K562 (cell line): ENCODE measurements around the gene NTSR1. TPM values are rescaled to one million over a fixed set of nuclear protein-coding genes. Genes with fewer than 3 reads are reported as not detected.
A peak's percentile ranks its signal among the peaks of the same experiment; 100 is the strongest.

Source experiments
- ATAC-seq: fragments of 200-7000 bp; cut with Tn5 transposase; 3 replicates; pipeline ENCODE4 v1.9.1; 2020; ENCODE audit warnings: moderate library complexity
- BruUV-seq: library from RNA; stranded (reverse); fragments of 400-500 nt; replicated peaks from 2 replicates; lab custom pipeline; 2021; lab: Mats Ljungman, UMichigan
- CTCF ChIA-PET: fragments of 300-600 bp; formaldehyde crosslinking; extraction: SDS; loops from one replicate; lab custom pipeline; 2021; ENCODE audit warnings: low intra/inter-chr PET ratio; lab: Yijun Ruan, JAX
- POLR2A ChIA-PET: fragments of 300-600, 350-650 bp; sonication (Branson Sonifier 250); formaldehyde crosslinking; extraction: SDS; loops from one replicate; lab custom pipeline; 2021; ENCODE audit warnings: antibody characterized with exemption, inconsistent platforms; lab: Yijun Ruan, JAX
- DNase-seq, 4 experiments: peaks; one replicate each; pipeline versions ENCODE4 v3.0.0 to v3.0.0-alpha.2; 2011 to 2018; ENCODE audit warnings: low spot score in 3 of 4, mixed read lengths in 3 of 4; ENCODE audit errors: extremely low read depth in 1 of 4
- FAIRE-seq: peaks from 2 replicates; lab custom pipeline; 2011; peaks lifted over from hg19 to GRCh38; lab: Jason Lieb, UNC
- H2AFZ ChIP-seq: 2 replicates; pipeline ENCODE4 v1.6.0; 2011; ENCODE audit warnings: low read depth, low read length, control low read depth, inconsistent platforms
- H3K27ac ChIP-seq: fragments of 200-600 bp; 3 replicates; pipeline ENCODE4 v1.8.0; 2011; ENCODE audit warnings: low read depth, mild to moderate bottlenecking, control low read depth, inconsistent platforms, low read length, moderate library complexity, mixed read lengths; ENCODE audit errors: extremely low read depth
- H3K27me3 ChIP-seq, 2 experiments: fragments of 300-600 bp in 1 of 2; 2 replicates in 1 of 2; 3 replicates in 1 of 2; pipeline versions ENCODE4 v1.6.0 to v1.8.0; 2011; ENCODE audit warnings: inconsistent platforms in 2 of 2, low read length in 2 of 2, mild to moderate bottlenecking in 1 of 2, mixed read lengths in 1 of 2, moderate library complexity in 1 of 2; ENCODE audit not compliant: control insufficient read depth in 2 of 2, insufficient read depth in 2 of 2
- H3K36me3 ChIP-seq: fragments of 300-600 bp; 3 replicates; pipeline ENCODE4 v1.8.0; 2011; ENCODE audit warnings: mild to moderate bottlenecking, low read length, inconsistent platforms; ENCODE audit not compliant: control insufficient read depth, insufficient read depth
- H3K4me1 ChIP-seq, 2 experiments: fragments of 200-600 bp in 1 of 2; replicated peaks in 1 of 2; 2 replicates in 1 of 2; 3 replicates in 1 of 2; pipeline versions ENCODE4 v1.5.1 to v1.8.0; 2011; ENCODE audit warnings: inconsistent platforms in 2 of 2, low read length in 2 of 2, mild to moderate bottlenecking in 1 of 2, mixed read lengths in 1 of 2, moderate library complexity in 1 of 2; ENCODE audit not compliant: control insufficient read depth in 2 of 2, insufficient read depth in 2 of 2
- H3K4me2 ChIP-seq: 2 replicates; pipeline ENCODE4 v1.6.1; 2011; ENCODE audit warnings: low read length, control low read depth, inconsistent platforms, mixed read lengths; ENCODE audit not compliant: insufficient read depth
- H3K4me3 ChIP-seq: fragments of 200-600 bp; sonication (generic), shearing (Covaris generic); 2 replicates; pipeline ENCODE4 v1.5.1; 2016; ENCODE audit warnings: control low read depth, inconsistent platforms
- H3K79me2 ChIP-seq: fragments of 200-600 bp; 3 replicates; pipeline ENCODE4 v1.8.0; 2011; ENCODE audit warnings: low read length, inconsistent platforms; ENCODE audit not compliant: control insufficient read depth, insufficient read depth
- H3K9ac ChIP-seq, 2 experiments: 2 replicates each; pipeline versions ENCODE4 v1.6.0 to v1.6.1; 2011; ENCODE audit warnings: low read depth in 2 of 2, low read length in 2 of 2, control low read depth in 1 of 2, inconsistent platforms in 1 of 2, mild to moderate bottlenecking in 1 of 2, mixed read lengths in 1 of 2; ENCODE audit not compliant: insufficient read depth in 1 of 2
- H3K9me1 ChIP-seq: one replicate; pipeline ENCODE4 v1.6.0; 2011; ENCODE audit warnings: inconsistent platforms, mild to moderate bottlenecking, low read length, moderate library complexity; ENCODE audit not compliant: control insufficient read depth, insufficient read depth
- H3K9me3 ChIP-seq: replicated peaks from 2 replicates; pipeline ENCODE4 v1.5.1; 2011; ENCODE audit warnings: low read depth, low read length, inconsistent platforms; ENCODE audit not compliant: control insufficient read depth, insufficient read depth
- H4K20me1 ChIP-seq: replicated peaks from 2 replicates; pipeline ENCODE4 v1.6.1; 2011; ENCODE audit warnings: low read length, inconsistent platforms, mixed read lengths; ENCODE audit not compliant: control insufficient read depth, insufficient read depth
- FOSL1 ChIP-seq: fragments of 200-800 bp; sonication (Bioruptor generic); conservative IDR thresholded peaks from 2 replicates; pipeline ENCODE4 v1.6.1; 2016; ENCODE audit warnings: missing genetic modification characterization, missing compliant biosample characterization
- WGBS: fragments of 100-300 bp; shearing (Covaris generic); methylation state at CpG from one replicate; pipeline ENCODE4 v1.1.6; 2016; ENCODE audit warnings: low coverage, mixed read lengths; ENCODE audit not compliant: insufficient coverage; ENCODE audit errors: missing lambda C conversion rate; 5-methylcytosine and 5-hydroxymethylcytosine counted together
- in situ Hi-C: fragments of 300-500 bp; cut with MboI; formaldehyde crosslinking; loops from 4 replicates; pipeline ENCODE4 v1.15.0; 2018; ENCODE audit warnings: inconsistent platforms, mixed read lengths
- intact Hi-C: fragments of 100-400 bp; cut with micrococcal nuclease; formaldehyde crosslinking; loops from 2 replicates; pipeline ENCODE4 v1.14.2; 2022
- polyA plus RNA-seq, 8 experiments: library from polyadenylated mRNA; depleted of rRNA in 4 of 8; stranded (reverse) in 5 of 8; unstranded in 3 of 8; fragments of >200 nt; fragmentation: Nextera tagmentation in 2 of 8; fragmentation: Illumina TruSeq in 1 of 8; extraction: Ambion mirVana in 2 of 8; extraction: Trizol in 1 of 8; gene quantifications; 2 replicates each; pipeline versions ENCODE4 v1.2.1 to v1.2.3, GENCODE V29; 2011 to 2014; ENCODE audit warnings: inconsistent platforms in 1 of 8, missing spikeins in 1 of 8
- total RNA-seq, 7 experiments: library from RNA; depleted of rRNA in 6 of 7; stranded (reverse); fragments of >200 nt in 6 of 7; fragmentation: Illumina TruSeq in 2 of 7; extraction: Trizol in 2 of 7; gene quantifications; 2 replicates each; pipeline versions ENCODE4 v1.2.1 to v1.2.3, GENCODE V29; 2011 to 2021; ENCODE audit warnings: low replicate concordance in 1 of 7
- TF ChIP-seq, protein P1 (sequence below), 2 experiments: fragments of 450-650 bp; formaldehyde crosslinking in 1 of 2; IDR thresholded peaks; 2 replicates each; pipeline versions ENCODE4 v1.4.0 to v1.6.1; 2014 to 2020; ENCODE audit warnings: mild to moderate bottlenecking in 2 of 2, borderline replicate concordance in 1 of 2, low read depth in 1 of 2

Gene NTSR1
- total and polyA plus RNA-seq, 9 of the 15 experiments (the other 6 are each of a cell fraction or from before 2014, with no cell fraction given), result 0.04 to 0.40 (median 0.13) TPM; not detected in 3

DNA sequence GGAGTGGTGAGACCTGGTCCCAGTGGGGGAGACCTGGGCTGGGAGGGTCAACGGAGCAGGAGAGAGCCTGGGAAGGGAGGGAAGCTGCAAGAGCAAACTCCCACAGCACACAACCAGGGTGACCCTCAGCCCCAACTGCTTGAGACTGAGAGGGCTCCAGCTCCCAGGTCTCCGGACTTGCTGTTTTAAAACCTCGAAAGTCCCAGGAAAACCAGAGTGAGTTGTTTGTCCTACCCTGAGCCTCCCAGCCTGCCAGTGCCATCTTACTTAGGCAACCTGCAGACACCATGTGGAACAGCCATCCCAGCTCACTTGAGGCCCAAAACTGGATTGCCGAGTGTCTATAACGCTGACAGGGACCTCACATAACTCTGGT is 4.8 kb upstream of the NTSR1 start:
- ATAC-seq, result no peak
- no peak overlapping the region for H3K9ac ChIP-seq
- no peak overlapping the region for H2AFZ ChIP-seq
- no peaks in the 10 kb centered on the region for H3K9me3 ChIP-seq
- FAIRE-seq, result no peak
- H3K27ac ChIP-seq, result no peak overlapping the region
- H4K20me1 ChIP-seq, result peaks cover 11% of the 10 kb centered on the region; the same call in 1 of the 2 replicates
- no TSS peak for BruUV-seq
- H3K79me2 ChIP-seq, result no peaks in the 10 kb centered on the region
- POLR2A ChIA-PET, result interaction anchor here (0.5 to 1.1 kb wide), 3 partner anchors 9 to 124 kb away, joined by 3 to 4 read pairs (median 4); no protein-coding TSS in a partner anchor
- H3K9me1 ChIP-seq, result no peaks in the 10 kb centered on the region
- no peak overlapping the region for H3K4me2 ChIP-seq
- 9% methylated on average over 5 of the region's 5 CpGs for whole genome bisulfite sequencing
- CTCF ChIA-PET, result interaction anchor here (1.2 kb wide), 1 partner anchor 104 kb away, joined by 3 read pairs; no protein-coding TSS in a partner anchor
- DNase-seq, result no peak
- no peaks in the 10 kb centered on the region for H3K36me3 ChIP-seq
- no peak overlapping the region for H3K4me3 ChIP-seq
- intact Hi-C loops (no loop called here), in situ Hi-C loops (no loop called here)
- TF ChIP-seq, protein P1, sequence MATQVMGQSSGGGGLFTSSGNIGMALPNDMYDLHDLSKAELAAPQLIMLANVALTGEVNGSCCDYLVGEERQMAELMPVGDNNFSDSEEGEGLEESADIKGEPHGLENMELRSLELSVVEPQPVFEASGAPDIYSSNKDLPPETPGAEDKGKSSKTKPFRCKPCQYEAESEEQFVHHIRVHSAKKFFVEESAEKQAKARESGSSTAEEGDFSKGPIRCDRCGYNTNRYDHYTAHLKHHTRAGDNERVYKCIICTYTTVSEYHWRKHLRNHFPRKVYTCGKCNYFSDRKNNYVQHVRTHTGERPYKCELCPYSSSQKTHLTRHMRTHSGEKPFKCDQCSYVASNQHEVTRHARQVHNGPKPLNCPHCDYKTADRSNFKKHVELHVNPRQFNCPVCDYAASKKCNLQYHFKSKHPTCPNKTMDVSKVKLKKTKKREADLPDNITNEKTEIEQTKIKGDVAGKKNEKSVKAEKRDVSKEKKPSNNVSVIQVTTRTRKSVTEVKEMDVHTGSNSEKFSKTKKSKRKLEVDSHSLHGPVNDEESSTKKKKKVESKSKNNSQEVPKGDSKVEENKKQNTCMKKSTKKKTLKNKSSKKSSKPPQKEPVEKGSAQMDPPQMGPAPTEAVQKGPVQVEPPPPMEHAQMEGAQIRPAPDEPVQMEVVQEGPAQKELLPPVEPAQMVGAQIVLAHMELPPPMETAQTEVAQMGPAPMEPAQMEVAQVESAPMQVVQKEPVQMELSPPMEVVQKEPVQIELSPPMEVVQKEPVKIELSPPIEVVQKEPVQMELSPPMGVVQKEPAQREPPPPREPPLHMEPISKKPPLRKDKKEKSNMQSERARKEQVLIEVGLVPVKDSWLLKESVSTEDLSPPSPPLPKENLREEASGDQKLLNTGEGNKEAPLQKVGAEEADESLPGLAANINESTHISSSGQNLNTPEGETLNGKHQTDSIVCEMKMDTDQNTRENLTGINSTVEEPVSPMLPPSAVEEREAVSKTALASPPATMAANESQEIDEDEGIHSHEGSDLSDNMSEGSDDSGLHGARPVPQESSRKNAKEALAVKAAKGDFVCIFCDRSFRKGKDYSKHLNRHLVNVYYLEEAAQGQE (IDR thresholded peaks at IDR 0.05; ENCODE audit: borderline replicate concordance), result no peak
- TF ChIP-seq, protein P1 (CRISPR knock-in tag; IDR thresholded peaks at IDR 0.05; ENCODE audit: low read depth), result no peak
- 0 out of 2 replicates have a peak, but pooled peaks have one; percentile 33 for TF ChIP-seq FOSL1 (tag)
- H3K27me3 ChIP-seq, result peaks cover 53 to 95% of the 10 kb centered on the region in 2 experiments
- peaks cover 0 to 31% of the 10 kb centered on the region in 2 experiments; a peak in 4 of 5 replicates for H3K4me1 ChIP-seq
